Right kidney (tissue), 1 donor: ENCODE results near the gene PCDHGA2.
"Not testable (repeated sequence)": the region's sequence is repeated elsewhere in the genome, so short reads cannot be mapped to it uniquely, and the experiment has no call there.

Experiments
- DNase-seq: peaks from one replicate; pipeline ENCODE4 v3.0.0-alpha.2; 2016

Gene PCDHGA2

DNA sequence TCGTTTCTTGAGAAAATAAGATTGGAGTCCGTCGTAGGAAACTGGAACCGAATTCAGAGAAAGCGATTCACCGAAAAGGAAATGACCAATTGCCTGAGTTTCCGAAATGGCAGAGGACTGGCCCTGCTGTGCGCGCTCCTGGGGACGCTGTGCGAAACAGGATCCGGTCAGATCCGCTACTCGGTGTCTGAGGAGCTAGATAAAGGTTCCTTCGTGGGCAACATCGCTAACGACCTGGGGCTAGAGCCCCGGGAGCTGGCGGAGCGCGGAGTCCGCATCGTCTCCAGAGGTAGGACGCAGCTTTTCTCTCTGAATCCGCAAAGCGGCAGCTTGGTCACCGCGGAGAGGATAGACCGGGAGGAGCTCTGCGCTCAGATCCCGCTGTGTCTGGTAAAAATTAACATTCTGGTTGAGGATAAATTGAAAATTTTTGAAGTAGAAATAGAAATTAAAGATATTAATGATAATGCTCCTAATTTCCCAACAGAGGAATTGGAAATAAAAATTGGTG, 5.4 kb downstream of the PCDHGA2 start:
- peak; percentile 23 for DNase-seq

DNA sequence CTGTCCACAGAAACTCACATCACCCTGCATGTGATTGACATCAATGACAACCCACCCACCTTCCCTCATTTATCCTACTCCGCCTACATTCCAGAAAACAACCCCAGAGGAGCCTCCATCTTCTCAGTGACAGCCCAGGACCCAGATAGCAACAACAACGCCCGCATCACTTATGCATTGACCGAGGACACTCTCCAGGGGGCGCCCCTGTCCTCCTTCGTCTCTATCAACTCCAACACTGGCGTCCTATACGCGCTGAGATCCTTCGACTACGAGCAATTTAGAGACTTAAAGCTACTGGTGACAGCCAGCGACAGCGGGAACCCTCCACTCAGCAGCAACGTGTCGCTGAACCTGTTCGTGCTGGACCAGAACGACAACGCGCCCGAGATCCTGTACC, 6.8 kb downstream of the PCDHGA2 start:
- no peak for DNase-seq

DNA sequence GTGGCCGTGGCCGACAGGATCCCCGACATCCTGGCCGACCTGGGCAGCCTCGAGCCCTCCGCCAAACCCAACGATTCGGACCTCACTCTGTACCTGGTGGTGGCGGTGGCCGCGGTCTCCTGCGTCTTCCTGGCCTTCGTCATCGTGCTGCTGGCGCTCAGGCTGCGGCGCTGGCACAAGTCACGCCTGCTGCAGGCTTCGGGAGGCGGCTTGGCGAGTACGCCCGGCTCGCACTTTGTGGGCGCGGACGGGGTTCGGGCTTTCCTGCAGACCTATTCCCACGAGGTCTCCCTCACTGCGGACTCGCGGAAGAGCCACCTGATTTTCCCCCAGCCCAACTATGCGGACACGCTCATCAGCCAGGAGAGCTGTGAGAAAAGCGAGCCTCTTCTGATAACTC, 7.5 kb downstream of the PCDHGA2 start:
- not testable (repeated sequence) for DNase-seq

DNA sequence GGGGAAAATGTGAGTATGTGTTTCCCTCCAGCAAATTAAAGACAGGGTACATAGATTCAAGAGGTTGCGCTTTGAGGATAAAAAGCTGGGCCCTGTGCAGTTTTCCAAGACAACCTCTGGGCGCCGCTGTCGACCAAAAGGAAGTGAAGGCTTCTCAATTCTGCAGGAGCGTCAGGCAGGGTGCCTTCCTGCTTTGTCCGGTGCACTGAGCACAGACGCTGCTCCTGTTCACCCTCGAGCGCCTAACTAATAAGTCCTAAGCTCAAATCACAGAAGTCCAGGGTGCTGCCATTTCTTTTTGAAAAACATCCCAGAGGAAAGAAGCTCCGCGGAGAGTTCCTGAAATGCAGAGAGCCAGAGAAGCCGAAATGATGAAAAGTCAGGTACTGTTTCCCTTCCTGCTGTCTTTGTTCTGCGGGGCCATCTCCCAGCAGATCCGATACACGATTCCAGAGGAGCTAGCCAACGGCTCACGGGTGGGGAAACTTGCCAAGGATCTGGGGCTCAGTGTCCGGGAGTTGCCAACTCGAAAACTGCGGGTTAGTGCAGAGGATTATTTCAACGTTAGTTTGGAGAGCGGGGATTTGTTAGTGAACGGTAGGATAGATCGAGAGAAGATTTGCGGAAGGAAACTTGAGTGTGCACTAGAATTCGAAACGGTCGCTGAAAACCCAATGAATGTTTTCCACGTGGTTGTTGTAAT, 11.5 kb downstream of the PCDHGA2 start, which contains the start of gene PCDHGB1:
Gene PCDHGB1 (plus strand): TSS at position 183 of the 703 bp plus-strand sequence. CDS start 162 bp downstream, at position 345.
- DNase-seq = no peak

DNA sequence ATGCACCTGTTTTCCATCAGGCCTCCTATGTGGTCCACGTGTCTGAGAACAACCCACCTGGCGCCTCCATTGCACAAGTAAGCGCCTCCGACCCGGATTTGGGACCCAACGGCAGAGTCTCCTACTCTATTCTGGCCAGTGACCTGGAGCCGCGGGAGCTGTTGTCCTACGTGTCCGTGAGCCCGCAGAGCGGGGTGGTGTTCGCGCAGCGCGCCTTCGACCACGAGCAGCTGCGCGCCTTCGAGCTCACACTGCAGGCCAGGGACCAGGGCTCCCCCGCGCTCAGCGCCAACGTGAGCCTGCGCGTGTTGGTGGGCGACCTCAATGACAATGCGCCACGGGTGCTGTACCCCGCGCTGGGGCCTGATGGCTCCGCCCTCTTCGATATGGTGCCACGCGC, 13.0 kb downstream of the PCDHGA2 start:
- no peak for DNase-seq

DNA sequence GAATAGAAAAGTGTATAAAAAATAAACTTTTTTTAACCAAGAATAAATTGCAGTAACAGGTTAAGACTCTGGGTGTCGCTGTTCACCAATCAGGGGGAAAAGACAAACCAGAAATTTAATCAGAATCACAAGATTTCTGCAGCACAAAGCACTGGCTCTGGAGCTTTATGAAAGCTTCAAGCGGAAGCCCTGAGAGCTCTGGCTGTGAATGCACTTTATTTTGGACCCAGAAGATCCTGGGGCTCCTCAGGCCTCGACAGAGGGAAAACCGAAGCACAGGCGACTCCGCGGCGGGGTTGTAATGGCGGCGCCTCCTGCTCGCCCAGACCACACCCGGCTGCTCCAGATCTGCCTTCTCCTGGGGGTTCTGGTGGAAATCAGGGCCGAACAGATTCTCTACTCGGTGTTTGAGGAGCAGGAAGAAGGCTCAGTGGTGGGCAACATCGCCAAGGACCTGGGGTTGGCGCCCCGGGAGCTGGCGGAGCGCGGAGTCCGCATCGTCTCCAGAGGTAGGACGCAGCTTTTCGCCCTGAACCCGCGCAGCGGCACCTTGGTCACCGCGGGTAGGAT, 16.4 kb downstream of the PCDHGA2 start, which contains the start of gene PCDHGA4:
Gene PCDHGA4 (plus strand): TSS at position 122 of the 570 bp plus-strand sequence. CDS start 87 bp downstream, at position 209.
- no peak for DNase-seq

DNA sequence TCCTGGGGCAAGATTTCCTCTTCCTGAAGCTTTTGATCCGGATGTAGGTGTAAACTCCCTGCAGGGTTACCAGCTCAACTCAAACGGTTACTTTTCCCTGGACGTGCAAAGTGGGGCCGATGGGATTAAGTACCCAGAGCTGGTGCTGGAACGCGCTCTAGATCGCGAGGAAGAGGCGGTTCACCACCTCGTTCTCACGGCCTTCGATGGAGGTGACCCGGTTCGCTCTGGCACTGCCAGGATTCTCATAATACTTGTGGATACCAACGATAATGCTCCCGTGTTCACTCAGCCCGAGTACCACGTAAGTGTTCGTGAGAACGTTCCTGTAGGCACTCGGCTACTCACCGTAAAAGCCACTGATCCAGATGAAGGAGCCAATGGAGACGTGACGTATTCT, 17.1 kb downstream of the PCDHGA2 start:
- DNase-seq = no peak

DNA sequence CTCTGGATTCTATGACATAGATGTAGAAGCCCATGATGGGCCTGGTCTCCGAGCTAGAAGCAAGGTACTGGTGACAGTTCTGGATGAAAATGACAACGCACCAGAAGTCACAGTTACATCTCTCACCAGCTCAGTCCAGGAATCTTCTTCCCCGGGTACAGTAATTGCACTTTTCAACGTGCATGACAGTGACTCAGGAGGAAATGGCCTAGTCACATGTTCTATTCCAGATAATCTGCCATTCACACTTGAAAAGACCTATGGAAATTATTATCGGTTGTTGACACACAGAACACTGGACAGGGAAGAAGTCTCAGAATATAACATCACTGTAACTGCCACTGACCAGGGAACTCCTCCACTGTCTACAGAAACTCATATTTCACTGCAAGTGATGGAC, 17.6 kb downstream of the PCDHGA2 start:
- DNase-seq = no peak

DNA sequence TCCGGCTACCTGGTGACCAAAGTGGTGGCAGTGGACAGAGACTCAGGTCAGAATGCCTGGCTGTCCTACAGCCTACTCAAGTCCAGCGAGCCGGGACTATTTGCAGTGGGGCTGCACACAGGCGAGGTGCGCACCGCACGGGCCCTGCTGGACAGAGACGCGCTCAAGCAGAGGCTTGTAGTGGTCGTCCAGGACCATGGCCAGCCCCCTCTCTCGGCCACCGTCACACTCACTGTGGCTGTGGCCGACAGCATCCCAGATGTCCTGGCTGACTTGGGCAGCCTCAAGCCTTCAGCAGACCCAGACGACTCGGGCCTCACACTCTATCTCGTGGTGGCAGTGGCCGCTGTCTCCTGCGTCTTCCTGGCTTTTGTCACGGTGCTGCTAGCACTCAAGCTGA, 18.4 kb downstream of the PCDHGA2 start:
- no peak for DNase-seq

DNA sequence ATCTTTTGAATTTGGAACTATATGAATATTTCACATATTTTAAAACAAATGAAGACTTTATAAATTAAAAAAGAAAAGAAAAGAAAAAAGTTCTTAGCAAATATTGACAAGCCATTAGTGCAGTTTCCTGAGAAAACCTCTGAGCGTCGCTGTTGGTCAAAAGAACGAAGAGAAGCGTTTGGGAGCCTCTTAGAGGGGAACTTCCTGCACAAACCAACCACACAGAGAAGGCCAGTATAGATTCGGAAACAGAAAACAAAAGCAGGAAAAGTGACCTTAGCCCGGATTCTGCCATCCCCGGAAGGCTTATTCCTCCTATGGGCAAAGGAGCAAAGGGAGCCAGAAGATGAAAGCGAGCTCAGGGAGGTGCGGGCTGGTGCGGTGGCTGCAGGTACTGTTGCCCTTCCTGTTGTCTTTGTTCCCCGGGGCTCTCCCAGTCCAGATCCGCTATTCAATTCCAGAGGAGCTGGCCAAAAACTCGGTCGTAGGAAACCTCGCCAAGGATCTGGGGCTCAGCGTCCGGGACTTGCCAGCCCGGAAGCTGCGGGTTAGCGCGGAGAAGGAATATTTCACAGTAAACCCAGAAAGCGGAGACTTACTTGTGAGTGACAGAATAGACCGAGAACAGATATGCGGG, 21.3 kb downstream of the PCDHGA2 start, which contains the start of gene PCDHGB2:
Gene PCDHGB2 (plus strand): TSS at position 205 of the 637 bp plus-strand sequence. CDS start 142 bp downstream, at position 347.
- DNase-seq = peak; percentile 8

DNA sequence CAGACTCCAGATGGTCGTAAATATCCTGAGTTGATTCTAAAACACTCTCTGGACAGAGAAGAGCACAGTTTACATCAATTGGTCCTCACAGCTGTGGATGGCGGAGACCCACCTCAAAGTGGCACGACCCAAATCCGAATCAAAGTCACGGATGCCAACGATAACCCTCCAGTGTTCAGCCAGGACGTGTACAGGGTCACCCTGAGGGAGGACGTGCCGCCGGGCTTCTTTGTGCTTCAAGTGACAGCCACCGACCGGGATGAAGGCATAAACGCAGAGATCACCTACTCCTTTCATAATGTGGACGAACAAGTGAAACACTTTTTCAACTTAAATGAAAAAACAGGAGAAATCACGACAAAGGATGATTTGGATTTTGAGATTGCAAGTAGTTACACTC, 22.1 kb downstream of the PCDHGA2 start:
- DNase-seq = no peak

DNA sequence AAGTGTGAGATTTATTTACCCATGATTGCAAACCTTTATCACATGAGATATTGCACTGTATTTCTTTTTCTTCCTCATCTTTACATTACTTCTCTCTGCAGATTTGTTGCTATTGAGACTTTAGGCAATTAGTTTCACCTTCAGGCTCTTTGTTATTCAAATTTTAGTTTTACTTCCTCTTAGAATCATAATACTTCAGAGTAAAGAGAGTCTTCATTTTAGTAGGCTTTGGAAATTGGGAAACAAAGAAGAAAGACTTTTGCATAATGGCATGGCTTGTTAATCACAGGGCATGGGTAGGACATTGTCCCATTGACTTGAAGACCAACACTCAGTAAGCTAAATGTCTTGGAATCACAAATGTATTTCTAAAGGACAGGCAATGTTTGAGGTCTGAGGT, 24.2 kb downstream of the PCDHGA2 start:
- no peak for DNase-seq

DNA sequence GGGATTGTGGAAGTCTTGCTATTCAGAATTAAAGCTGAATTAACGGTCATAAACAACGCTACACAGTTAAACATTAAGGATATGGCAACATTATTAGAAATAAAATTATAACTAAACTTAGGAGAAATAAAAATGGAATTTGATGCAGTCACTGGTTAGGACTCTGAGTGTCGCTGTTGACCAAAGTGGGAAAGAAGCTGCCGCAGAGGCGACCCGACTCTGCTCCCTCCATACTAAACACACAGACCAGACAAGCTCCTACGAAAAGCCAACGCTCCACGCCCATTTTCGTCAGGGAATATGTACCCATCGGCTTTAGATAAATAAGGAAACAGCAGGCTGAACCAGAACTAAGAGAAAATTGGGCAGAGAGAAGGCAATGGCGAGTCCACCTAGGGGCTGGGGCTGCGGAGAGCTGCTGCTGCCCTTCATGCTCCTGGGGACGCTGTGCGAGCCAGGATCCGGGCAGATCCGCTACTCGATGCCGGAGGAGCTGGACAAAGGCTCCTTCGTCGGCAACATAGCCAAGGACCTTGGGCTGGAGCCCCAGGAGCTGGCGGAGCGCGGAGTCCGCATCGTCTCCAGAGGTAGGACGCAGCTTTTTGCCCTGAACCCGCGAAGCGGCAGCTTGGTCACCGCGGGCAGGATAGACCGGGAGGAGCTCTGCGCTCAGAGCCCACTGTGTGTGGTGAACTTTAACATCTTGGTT, 25.5 kb downstream of the PCDHGA2 start, which contains the start of gene PCDHGA5:
Gene PCDHGA5 (plus strand): TSS at position 211 of the 709 bp plus-strand sequence. CDS start 169 bp downstream, at position 380.
- peak; percentile 22 for DNase-seq

DNA sequence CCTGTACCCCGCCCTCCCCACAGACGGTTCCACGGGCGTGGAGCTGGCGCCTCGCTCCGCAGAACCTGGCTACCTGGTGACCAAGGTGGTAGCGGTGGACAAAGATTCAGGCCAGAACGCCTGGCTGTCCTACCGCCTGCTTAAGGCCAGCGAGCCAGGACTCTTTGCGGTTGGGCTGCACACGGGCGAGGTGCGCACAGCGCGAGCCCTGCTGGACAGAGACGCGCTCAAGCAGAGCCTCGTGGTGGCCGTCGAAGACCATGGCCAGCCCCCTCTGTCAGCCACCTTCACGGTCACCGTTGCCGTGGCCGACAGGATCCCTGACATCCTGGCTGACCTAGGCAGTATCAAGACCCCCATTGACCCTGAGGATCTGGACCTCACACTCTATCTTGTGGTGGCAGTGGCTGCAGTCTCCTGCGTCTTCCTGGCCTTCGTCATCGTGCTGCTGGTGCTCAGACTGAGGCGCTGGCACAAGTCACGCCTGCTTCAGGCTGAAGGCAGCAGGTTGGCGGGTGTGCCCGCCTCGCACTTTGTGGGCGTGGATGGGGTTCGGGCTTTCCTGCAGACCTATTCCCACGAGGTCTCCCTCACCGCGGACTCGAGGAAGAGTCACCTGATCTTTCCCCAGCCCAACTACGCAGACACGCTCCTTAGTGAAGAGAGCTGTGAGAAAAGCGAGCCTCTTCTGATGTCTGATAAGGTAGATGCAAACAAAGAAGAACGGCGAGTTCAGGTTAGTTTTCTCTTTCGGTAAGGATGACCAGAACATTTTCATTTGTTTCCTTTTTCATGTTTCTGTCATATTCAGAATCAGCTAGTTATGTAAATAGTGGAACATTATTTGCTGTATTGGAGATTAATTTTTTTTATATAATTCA, 27.7 kb downstream of the PCDHGA2 start:
- no peak for DNase-seq

DNA sequence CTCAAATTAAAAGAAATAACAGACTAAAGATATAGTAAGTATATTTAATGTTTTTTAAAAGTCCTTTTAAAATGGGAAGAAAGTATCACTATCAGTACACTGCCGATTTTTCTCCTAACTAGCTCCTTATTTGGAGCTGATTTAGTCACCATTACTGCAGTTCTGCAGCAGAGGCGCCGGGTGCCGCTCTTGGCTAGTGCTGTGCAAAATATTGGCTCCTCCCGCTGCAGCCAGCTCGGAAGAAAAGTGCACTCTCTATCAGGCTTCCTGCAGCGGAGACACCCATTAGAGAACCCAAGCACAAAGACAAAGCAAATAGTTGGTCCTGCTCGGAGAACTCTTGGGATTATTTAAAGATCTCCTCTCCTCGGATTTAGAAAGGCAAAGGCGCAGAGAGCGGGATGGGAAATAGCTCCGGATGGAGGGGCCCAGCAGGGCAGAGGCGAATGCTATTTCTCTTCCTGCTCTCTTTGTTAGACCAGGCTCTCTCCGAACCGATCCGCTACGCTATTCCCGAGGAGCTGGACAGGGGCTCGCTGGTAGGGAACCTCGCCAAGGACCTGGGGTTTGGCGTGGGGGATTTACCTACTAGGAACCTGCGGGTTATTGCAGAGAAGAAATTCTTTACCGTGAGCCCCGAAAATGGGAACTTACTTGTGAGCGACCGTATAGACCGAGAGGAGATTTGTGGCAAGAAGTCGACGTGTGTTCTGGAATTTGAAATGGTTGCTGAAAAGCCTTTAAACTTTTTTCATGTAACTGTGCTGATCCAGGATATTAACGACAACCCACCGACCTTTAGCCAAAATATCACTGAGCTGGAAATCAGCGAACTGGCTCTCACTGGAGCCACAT, 31.7 kb downstream of the PCDHGA2 start, which contains the start of gene PCDHGB3:
Gene PCDHGB3 (plus strand): TSS at position 249 of the 855 bp plus-strand sequence. CDS start 153 bp downstream, at position 402.
- DNase-seq = no peak

DNA sequence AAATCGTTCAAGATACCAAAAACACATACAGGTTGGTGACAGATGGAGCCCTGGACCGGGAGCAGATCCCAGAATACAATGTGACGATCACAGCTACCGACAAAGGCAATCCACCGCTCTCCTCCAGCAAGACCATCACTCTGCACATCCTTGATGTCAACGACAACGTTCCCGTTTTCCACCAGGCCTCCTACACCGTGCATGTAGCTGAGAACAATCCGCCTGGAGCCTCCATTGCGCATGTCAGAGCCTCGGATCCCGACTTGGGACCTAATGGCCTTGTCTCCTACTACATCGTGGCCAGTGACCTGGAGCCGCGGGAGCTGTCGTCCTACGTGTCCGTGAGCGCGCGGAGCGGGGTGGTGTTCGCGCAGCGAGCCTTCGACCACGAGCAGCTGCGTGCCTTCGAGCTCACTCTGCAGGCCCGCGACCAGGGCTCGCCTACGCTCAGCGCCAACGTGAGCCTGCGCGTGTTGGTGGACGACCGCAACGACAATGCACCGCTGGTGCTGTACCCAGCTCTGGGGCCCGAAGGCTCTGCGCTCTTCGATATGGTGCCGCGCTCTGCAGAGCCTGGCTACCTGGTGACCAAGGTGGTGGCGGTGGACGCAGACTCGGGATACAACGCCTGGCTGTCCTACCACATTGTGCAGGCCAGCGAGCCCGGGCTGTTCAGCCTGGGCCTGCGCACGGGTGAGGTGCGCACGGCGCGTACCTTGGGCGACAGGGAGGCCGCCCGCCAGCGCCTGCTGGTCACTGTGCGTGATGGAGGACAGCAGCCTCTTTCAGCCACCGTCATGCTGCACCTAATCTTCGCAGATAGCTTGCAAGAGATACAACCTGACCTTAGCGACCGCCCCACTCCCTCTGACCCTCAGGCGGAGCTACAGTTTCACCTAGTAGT, 33.3 kb downstream of the PCDHGA2 start:
- DNase-seq = no peak

DNA sequence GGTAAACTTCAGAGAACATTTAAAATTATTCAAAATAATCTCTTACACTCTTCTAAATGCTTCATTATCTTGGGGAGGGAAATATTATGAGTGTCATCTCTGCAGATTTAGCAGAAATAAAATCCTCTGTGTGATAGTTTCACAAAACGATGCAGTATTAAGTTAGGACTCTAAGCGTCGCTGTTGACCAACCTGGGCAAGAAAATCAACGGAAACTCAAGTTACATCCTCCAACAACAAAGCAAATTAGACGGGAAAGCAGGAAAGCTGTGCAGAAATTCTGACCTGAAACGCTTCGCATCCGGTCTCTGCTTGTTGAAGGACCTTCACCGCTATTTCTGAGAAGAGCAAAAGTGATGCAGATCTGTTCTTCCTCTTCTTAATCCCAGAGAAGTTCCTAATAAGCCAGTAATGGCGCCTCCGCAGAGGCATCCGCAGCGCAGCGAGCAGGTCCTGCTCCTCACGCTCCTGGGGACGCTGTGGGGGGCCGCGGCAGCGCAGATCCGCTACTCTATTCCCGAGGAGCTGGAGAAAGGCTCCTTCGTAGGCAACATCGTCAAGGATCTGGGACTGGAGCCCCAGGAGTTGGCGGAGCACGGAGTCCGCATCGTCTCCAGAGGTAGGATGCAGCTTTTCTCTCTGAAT, 35.2 kb downstream of the PCDHGA2 start, which contains the start of gene PCDHGA6:
Gene PCDHGA6 (plus strand): TSS at position 219 of the 645 bp plus-strand sequence. CDS start 193 bp downstream, at position 412.
- peak; percentile 41 for DNase-seq

DNA sequence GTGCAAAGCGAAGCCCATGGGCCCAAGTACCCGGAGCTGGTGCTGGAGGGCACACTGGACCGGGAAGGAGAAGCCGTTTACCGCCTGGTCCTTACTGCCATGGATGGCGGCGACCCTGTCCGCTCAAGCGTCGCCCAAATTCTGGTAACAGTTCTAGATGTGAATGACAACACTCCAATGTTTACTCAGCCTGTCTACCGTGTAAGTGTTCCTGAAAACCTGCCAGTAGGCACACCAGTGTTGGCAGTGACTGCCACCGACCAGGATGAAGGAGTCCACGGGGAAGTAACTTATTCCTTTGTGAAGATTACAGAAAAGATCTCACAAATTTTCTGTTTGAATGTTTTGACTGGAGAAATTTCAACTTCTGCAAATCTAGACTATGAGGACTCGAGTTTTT, 36.1 kb downstream of the PCDHGA2 start:
- no peak for DNase-seq
